GM18502 (cell line): ENCODE data around the gene NCAM2.
A peak's percentile ranks its signal among the peaks of the same experiment; 100 is the strongest.
"Not testable (repeated sequence)": the region's sequence is repeated elsewhere in the genome, so short reads cannot be mapped to it uniquely, and the experiment has no call there.

Experiments used
- ATAC-seq: cut with Tn5 transposase; IDR thresholded peaks from one replicate; pipeline ENCODE4 v1.9.1; 2021; ENCODE audit warnings: mild to moderate bottlenecking; ENCODE audit not compliant: unreplicated experiment, poor library complexity

The NCAM2 gene

DNA sequence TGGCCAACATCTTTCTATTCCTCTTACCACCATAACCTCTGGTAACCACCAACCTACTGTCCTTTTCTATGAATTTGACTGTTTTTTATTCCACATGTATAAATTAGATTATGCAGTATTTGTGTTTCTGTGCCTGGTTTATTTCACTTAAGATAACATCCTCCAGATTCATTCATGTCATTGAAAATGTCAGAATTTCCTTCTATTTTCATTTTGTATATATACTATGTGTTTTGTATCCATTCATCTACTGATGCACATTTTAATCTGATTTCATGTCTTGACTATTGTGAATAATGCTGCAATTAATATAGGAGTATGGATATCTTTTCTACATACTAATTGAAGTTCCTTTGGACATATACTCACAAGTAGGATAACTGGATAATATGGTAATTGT is 403.2 kb downstream of the NCAM2 start:
- ATAC-seq = no peak

- ATAC-seq = not testable (repeated sequence)
These were observed 404.0 kb downstream of the NCAM2 start for GRCh38 chr21:21402187-21402586.

GRCh38 chr21:21404261-21404660 is 406.1 kb downstream of the NCAM2 start:
- ATAC-seq = peak; percentile 58

DNA sequence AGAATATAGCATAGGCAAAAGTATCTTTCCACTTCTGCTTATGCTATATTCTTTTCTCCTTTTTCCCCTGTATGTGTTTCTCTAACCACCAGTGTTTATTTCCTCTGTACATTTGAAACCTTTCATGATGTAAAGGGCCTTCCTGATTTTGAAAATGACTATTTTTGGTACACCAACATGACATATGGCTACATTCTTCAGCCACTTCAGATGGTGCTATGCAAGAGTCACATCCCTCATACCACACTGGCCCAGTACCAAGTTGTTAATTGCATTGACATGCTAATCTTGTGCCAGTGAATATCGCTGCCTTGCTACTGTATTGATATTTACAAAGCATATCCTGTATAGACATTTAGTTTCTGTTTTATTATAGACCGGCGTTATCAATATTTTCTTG is 408.7 kb downstream of the NCAM2 start:
- ATAC-seq = no peak

DNA sequence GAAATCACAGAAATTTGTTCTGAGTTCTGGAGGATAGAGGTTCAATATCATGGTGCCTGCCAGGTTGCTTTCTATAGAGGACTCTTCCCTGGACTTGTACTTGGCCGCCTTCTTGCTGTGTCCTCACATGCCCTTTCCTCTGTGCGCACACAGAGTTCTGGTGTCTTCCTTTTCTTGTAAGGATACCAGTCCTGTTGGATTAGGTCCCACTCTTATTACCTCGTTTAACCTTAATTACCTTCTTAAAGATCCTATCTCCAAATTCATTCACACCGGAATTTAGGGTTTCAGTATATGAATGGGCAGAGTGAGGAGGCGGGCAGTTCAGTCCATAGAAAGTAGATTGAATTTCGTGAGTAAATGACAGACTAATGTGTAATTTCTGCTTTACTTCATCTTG is 413.9 kb downstream of the NCAM2 start:
- ATAC-seq = no peak

- no peak for ATAC-seq
These were observed 417.5 kb downstream of the NCAM2 start for GRCh38 chr21:21415741-21416140.

DNA sequence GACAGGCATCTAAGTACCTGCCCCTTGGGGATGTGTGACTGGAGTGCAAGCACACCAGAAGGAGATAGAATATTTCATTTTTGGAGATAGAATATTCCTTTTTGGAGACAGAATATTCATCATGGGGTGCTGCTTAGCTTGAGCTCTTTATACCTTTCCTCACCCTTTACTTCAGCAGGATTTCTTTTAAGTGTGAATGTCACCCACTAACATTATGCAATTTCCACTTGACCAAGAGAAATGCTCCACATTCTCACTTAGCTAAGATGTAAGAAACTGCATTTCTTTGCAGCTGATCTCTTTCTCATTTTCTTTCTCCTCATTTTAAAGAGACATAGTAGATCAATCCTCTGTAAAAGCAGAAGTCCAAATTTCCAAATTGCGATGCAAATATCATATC is 436.7 kb downstream of the NCAM2 start:
- ATAC-seq = no peak

DNA sequence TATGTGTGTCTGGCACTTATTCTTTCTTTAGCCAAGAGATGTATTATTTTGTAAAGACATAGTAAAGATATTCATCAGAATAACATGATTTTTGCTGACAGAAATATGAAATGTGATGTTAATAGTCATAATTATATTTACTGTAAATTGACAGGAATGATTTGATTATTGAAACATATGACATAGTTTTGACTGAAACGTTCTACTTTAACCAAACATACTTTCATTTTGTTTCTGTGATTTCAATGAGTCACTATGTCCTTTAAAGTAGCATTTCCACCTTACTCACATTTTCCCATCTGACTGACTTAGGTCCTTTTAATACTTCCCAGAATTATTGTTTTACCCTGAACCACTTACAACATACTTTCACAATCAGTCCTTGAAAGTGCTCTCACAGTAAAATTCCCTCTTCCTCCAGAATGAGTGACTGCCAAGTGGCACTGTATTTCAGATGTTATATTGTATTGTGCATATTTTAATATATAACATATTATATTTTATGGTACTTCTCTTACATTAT is 437.9 kb downstream of the NCAM2 start:
- no peak for ATAC-seq

- ATAC-seq = no peak
These were observed 441.6 kb downstream of the NCAM2 start for GRCh38 chr21:21439761-21440160.

GRCh38 chr21:21457077-21457476 is 458.9 kb downstream of the NCAM2 start:
- ATAC-seq = no peak

DNA sequence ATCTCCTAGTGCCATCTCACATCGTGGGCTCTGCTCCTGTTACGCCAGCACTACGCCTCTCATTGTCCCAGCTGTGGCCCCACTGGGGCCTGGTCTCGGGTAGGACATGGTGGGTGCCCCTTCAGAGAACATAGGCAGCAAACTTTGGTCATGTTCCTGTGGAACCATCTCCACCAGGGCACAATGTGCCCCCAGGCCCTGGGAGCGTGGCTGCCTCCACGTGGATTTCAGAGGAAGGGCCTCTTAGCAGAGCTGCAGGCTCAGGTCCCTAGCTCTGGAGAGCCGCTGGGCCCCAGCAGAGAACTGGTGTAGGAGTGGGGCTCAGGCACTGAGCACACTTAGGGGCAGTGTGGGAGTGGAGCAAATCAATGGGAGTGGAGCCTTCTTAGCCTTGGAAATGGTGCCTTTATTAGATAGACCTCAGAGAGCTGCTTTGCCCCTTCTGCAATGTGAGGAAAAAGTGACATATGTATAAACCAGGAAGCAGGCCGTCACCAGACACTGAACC is 460.0 kb downstream of the NCAM2 start:
- ATAC-seq = no peak

DNA sequence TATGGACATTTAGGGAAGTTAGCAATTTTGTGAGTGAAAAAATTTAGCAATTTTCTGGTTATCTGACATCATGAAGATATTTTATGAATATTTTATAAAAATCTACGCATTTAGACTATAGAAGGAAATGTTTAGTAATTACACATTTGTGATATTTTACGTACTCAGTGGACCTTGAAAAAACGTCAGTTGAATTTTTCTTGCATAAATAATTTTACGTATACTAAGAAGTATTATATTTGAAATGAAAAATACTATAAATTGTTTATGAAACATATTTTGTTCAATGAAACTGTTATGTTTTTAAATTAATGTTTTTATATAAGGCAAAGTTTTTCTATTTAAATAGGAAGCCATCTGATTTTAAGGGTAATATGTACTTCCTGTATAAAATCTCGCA is 462.8 kb downstream of the NCAM2 start:
- no peak for ATAC-seq

DNA sequence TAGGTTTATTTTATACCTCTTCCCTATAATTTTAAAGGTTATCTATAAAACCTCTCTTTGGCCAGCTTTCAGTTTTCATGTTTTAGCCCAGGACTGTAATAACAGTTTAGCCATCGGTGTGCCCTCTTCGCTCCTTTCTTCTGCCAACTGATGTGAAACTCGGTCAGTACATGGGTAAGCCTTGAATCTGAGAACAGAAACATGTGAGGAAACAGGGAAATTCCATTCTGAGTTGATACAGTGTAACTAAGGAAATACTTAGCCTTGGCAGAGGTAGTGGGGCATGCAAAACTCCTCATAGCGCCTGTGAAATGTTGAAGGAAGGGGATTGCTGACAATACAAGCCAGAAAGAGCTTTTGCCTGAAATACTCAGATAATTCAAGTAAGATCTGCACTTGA is 465.2 kb downstream of the NCAM2 start:
- no peak for ATAC-seq

GRCh38 chr21:21464684-21465083 is 466.5 kb downstream of the NCAM2 start:
- ATAC-seq = no peak

DNA sequence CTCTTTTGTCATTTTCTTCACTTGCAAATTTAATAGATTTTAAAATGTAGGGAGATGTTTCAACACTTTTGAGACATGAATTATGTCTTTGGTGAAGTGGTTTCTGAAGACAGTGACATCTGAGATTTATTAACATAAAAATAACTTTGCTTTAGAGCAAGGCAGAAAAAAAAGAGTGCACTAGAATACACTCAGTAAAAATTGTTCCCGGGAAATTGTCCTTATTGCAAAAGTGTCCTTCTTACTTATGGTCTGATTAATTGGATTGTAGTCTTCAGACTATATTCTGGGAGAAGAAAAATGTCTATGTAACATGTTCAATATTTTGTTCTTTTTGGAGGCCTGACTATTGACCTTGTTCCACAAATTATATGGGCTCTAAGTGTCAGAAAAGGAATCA is 468.5 kb downstream of the NCAM2 start:
- ATAC-seq = no peak

DNA sequence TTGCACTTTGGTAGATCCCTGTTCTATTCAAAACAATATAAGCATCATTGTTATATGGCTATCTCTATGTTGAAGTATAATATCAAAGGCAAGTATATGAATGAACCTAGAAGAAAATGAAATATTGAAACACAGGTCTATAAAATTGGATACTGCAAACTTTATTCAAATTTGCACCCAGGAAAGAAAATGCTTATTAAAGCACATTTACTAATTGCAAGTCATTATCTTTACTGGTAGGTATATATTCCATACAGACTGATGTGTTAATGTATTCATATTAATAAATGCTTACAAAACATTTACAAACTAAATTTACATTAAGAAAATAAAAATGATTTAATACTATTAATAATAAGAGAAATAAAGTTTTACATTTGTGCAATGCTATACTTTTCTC is 469.8 kb downstream of the NCAM2 start:
- ATAC-seq = no peak

DNA sequence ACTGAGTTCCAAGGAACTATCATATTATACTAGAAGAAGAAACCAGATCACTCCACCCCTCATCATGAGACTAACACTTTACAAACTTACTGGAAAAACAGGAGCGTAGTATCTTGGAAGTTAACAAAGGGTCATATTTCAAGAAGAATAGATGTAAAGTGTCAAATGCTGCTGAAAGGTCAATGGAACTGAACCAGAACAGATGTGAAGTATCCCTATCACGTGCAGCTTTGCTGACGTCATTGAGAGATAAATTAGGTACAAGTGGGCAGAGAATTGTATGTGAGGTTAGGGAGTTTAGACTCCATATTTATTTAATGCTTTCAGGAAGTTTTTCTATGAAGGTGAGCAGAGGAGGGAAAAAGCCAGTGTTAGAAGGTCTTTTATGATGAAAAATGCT is 483.0 kb downstream of the NCAM2 start:
- no peak for ATAC-seq

DNA sequence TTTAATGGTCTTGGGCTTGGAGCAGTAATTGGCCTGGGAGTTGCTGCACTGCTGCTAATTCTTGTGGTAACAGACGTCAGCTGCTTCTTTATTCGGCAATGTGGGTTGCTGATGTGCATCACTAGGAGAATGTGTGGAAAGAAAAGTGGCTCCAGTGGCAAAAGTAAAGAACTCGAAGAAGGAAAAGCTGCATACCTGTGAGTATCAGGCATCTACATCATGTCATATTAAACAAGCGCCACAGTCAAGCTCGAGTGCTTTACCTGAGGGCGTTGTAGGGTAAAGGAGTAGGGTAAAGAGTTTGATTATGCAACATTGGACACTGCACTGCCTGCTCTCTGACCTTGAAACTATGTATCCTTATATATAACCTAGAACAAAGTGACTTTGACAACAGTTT is 510.6 kb downstream of the NCAM2 start:
- ATAC-seq = no peak

GRCh38 chr21:21530680-21531079 is 532.5 kb downstream of the NCAM2 start:
- no peak for ATAC-seq

GRCh38 chr21:21547368-21547953 is 549.3 kb downstream of the NCAM2 start:
- no peak for ATAC-seq

- ATAC-seq = no peak
These were observed 561.3 kb downstream of the NCAM2 start for GRCh38 chr21:21559285-21560045.
